Measurements from ENCODE around the gene NPRL2.

The NPRL2 gene

GRCh38 chr3:50373146-50374051 is 22.8 kb upstream of the NPRL2 start:
- no peak for DNase-seq

DNA sequence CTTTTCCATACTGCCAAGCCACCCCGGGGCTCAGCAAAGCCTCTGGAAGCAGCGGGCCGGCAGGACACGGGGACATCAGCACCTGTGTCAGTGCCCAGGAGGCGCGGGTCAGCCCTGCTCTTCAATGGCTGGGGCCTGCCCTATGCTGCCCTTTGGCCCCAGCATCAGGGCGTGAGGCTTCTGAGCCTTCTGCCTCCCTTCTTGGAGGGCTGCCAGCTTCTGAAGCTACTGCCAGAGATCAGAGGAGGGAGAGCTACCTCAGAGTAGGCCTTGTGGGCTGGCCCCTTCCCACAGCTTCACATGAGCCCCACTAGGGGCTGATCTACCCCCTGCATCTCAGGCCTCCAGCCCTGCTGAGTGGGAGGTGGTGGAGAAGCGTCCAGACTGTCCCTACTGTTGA is 21.8 kb upstream of the NPRL2 start:
- no peak for DNase-seq

GRCh38 chr3:50371133-50371685 is 20.6 kb upstream of the NPRL2 start:
- no peak for DNase-seq

GRCh38 chr3:50370594-50370993 is 20.0 kb upstream of the NPRL2 start:
- no peak for DNase-seq

DNA sequence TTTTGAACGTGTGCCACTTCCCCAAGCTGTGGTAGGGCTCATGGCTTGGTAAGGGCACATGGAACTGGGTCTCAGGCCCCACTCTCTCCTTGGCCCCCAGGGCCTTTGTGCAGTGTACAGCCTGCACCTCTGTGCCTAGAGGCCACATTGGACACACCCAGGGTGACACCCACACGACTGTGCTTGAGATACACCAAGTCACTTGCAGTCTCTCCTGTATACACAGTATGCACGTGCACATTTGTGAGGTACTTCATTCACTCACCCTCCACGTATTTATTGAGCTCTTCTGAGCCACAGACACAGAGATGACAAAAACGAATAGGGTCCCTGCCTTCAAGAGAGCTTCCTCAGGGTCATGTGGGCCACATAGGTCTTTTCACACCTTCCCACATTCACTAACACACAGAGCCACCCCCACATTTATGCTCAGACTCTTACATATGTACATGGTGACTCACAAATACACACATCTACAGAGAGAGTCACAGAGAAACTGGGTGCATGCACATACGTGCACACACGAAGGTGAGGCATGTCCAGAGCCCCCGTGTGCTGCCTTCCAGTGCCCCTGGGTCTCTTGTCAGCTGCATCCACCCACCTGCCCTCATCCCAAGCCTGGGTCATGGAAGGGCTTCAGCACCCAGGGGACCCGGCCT is 18.6 kb upstream of the NPRL2 start:
- DNase-seq: no peak

- no peak for DNase-seq
Measured at GRCh38 chr3:50365842-50366220, 15.3 kb upstream of the NPRL2 start.

GRCh38 chr3:50365080-50365841 is 14.7 kb upstream of the NPRL2 start:
- no peak for DNase-seq

DNA sequence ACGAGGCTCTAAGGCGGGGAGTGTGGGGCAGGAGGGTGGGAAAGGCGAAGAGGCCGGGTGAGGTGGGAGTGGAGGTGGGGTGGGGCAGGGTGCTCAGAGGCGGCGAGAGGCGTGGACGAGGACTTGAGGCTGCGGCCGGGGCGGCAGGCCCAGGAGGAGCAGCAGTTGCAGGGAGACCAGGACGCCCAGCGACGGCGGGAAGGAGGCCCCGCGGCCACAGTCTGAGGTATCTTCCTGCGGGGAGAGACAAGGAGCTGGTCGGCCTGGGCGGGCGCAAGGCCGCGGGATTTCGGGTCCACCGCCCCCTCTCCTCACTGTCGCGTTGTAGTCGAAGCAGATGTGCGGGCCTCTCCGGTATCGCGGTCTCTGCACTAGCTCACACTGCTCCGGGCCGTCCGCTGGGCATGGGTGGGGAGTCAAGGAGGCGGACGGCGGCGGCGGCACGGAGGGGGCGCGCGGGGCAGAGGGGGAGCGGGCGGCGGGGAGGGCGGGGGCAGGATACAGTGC is 14.1 kb upstream of the NPRL2 start:
- DNase-seq: no peak

DNA sequence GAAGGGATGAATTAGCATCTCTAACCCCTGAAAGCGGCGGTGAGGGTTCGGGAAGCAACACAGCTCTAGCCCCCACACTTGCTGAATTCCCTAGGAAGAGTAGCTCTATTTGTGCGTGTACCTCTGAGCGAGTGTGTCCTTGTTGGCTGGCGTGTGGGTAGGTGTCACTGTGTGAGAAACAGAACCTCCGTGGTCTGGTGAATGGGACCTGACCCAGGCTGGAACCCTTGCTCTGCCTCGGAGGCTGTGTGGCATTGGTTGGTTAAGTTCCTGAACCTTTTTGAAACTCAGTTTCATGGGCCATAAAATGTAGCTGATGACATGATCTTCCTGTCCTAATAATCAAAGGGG is 9.2 kb upstream of the NPRL2 start:
- DNase-seq: no peak

DNA sequence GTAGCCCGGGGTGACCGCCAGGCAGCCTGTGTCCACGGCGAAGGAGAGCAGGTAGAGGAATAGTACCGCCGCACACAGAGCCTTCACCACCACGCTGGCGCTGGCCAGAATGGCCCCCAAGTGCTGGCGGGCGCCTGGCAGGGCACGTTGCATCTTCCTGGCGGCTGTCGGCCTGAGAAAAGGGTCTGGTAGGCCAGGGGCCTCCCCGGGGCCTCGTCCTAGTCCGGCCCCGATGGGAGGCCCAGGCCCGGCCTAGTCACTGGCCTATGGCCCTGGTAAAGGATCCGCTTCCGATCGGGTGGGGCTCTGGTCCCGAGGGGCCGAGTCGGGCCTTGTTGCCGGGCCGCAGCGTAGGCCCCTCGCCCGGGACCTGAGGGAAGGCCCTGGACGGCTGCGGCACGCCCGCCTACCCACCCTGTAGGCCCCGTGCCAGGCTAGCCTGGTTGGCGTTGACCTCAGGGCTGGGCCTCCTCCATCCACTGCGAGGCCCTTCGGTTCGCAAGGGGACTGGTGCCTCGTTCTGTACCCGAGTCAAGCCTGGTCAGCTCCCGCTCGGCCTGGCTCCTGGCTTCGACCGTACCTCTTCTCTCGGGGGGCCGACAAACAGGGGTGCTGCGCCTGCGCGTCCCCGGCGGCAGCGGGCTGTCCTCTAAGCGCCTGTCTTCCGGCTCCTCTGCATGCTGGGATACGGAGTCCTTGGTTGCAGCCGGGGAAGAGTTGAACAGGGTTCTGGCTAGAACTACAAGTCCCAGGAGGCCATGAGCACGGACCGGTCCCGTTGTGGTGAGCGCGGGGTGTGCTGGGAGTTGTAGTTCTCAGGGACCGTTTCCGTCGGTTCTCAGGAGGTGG is 8.6 kb upstream of the NPRL2 start, which contains the start of gene TMEM115:
Gene TMEM115 (minus strand): TSS at position 611 of the 849 bp plus-strand sequence. CDS start 458 bp downstream, at position 153.
- DNase-seq: peak; percentile 93

- no peak for DNase-seq
Measured at GRCh38 chr3:50358355-50358910, 7.9 kb upstream of the NPRL2 start.

GRCh38 chr3:50357481-50357880 is 6.9 kb upstream of the NPRL2 start:
- no peak for DNase-seq

GRCh38 chr3:50356553-50356952 is 6.0 kb upstream of the NPRL2 start:
- no peak for DNase-seq

DNA sequence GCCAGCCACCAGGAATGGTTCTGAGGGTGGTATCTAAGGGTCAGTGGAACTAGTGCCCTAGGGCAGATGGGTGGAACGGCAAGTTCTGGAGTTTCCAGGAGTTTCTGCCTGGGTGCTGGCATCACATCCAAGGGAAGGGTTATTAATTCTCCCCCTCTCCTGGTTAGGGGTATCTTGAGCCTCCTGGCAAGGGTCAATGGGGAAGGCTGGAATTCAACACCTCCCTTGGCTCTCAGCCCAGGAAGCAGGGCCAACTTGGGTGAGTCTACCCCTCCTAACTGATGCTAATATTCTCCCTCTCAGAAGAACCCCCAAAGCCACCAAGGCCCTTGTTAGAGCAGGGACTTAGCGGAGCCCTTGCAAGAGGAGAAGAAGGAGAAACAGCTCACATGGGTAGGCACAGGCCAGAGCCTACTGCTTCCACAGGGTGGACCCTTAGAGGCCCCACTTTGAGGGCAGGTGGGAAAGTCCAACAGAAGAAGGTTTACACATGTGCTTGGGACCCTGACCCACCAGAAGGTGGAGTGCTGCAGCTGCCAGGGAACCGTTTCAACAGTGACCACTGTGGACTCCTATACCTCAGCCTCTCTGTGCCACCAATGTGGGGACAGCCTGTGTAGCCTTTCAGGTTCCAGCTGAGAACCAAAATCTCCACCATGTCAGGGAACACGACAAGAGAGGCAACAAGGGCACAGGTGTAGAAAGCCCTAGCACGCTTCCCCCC is 5.4 kb upstream of the NPRL2 start:
- no peak for DNase-seq

- no peak for DNase-seq
Measured at GRCh38 chr3:50354850-50355249, 4.3 kb upstream of the NPRL2 start.

DNA sequence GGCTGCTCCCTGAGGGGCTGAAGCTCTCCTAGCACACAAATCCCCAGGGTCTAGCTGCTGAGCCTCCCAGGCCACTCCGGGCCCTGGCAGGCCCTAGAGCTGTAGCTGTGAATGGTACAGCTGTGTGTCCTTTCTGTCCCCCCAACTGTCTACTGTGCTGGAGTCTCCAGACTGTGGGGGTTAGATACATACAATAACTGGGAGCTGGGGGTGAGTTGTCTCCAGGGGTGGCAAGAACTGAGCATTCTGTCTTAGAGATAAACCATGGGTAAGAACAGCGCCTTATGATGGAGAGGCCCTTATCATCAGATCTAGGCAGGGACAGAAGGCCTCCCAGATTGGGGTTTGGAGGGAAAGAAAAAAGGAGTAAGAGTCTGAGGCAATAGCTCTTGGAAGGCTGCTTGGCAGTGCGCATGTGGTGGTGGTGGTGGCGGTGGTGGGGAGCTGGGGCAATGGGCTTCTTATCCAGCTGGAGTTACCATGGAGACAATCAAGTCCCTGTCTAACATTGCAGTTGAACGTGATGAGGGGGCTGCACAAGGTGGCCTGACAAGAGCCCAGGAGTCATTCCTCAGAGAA is 3.7 kb upstream of the NPRL2 start:
- no peak for DNase-seq

DNA sequence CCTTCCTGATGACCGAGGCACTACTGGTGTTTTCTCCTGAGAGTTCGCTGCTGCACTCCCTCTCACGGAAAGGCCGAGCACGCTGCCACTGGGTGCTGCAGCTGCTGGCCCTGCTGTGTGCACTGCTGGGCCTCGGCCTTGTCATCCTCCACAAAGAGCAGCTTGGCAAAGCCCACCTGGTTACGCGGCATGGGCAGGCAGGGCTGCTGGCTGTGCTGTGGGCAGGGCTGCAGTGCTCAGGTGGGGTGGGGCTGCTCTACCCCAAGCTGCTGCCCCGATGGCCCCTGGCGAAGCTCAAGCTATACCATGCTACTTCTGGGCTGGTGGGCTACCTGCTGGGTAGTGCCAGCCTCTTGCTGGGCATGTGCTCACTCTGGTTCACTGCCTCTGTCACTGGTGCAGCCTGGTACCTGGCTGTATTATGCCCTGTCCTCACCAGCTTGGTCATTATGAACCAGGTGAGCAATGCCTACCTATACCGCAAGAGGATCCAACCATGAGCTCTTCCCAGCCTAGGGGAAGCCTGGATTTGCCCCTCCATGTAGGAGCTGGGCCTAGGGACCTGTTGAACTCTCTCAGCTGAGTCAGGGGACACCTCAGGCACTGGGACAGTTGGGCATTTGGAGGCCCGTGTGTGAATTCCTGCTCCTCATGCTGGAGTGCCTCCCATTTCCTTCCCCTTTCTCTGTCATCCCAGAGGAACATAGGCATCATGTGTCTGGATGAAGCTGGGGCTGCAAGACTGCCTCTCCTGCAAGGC is 2.9 kb upstream of the NPRL2 start:
- DNase-seq: no peak

GRCh38 chr3:50352781-50353180 is 2.2 kb upstream of the NPRL2 start:
- DNase-seq: no peak

DNA sequence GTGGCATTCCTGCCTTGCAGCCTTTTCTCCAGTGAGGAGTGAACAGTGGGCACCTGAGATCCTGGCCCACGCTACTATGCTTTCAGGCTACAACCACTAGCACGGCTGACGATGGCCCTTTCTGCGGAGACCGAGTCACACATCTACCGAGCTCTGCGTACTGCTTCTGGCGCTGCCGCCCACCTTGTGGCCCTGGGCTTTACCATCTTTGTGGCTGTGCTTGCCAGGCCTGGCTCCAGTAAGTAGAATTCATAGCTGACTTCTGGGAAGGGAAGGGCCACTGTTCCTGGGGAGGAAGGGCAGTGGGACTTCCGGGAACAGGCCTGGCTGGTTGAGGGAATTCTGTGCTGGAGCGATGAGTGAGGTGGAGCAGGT is 735 bp upstream of the NPRL2 start:
- DNase-seq: no peak

DNA sequence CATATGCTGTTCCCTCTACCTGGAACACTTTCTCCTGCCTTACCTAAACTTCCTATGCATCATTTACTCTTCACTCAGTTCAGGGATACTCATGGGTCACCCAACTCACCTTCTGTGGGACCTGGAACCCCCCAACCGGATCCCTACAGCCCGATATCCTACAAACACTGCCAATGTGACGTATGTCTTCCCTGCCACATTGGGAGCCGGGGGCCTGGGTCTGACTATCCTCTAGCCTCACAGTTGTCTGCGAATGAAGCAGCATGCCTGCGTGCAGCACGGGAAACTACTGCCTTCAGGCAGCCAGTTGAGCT is 405 bp downstream of the NPRL2 start:
- DNase-seq: no peak

Data from GF-D8 (cell line).